A549 (cell line): ENCODE data around the gene SUN1. TPM values are rescaled to one million over a fixed set of nuclear protein-coding genes. Genes with fewer than 3 reads are reported as not detected.

Source experiments
- ATAC-seq, 2 experiments: fragments of 200-7000 bp in 1 of 2; fragments of >200 bp in 1 of 2; cut with Nextera tagmentation in 1 of 2; cut with Tn5 transposase in 1 of 2; 3 replicates each; pipeline versions ENCODE4 v1.8.0 to v1.9.1; 2018 to 2020; ENCODE audit warnings: mild to moderate bottlenecking in 1 of 2, moderate library complexity in 1 of 2
- CTCF ChIA-PET: fragments of 300-600 bp; sonication (Branson Sonifier 250); formaldehyde crosslinking; extraction: SDS; loops from one replicate; lab custom pipeline; 2021; ENCODE audit warnings: antibody characterized with exemption, inconsistent platforms; lab: Yijun Ruan, JAX
- POLR2A ChIA-PET: fragments of 350-600 bp; formaldehyde crosslinking; extraction: SDS; loops from one replicate; lab custom pipeline; 2021; ENCODE audit warnings: antibody characterized with exemption, inconsistent platforms; lab: Yijun Ruan, JAX
- DNase-seq, 2 experiments: peaks; one replicate each; pipeline versions ENCODE4 v3.0.0 to v3.0.0-alpha.2; 2011 to 2016; ENCODE audit warnings: low read depth in 1 of 2, low spot score in 1 of 2
- FAIRE-seq: peaks from 2 replicates; lab custom pipeline; 2011; peaks lifted over from hg19 to GRCh38; lab: Jason Lieb, UNC
- H3K27ac ChIP-seq, 2 experiments: fragments of >200 bp; sonication (Bioruptor Twin); formaldehyde crosslinking; 3 replicates each; pipeline ENCODE4 v1.5.1; 2016 to 2017
- H3K4me1 ChIP-seq: fragments of >200 bp; sonication (Bioruptor Twin); formaldehyde crosslinking; 3 replicates; pipeline ENCODE4 v1.6.1; 2016
- H3K4me2 ChIP-seq: fragments of >200 bp; sonication (Bioruptor Twin); formaldehyde crosslinking; 3 replicates; pipeline ENCODE4 v1.6.1; 2016
- H3K4me3 ChIP-seq: fragments of >200 bp; sonication (Bioruptor Twin); formaldehyde crosslinking; 3 replicates; pipeline ENCODE4 v1.5.1; 2016
- H3K9me3 ChIP-seq: fragments of >200 bp; sonication (Bioruptor Twin); formaldehyde crosslinking; 3 replicates; pipeline ENCODE4 v1.6.1; 2016
- BCL3 ChIP-seq: fragments of >200 bp; sonication (Bioruptor Twin); formaldehyde crosslinking; IDR thresholded peaks from 3 replicates; pipeline ENCODE4 v1.6.1; 2016
- BHLHE40 ChIP-seq: IDR thresholded peaks from 2 replicates; pipeline ENCODE4 v1.6.1; 2012; ENCODE audit warnings: low read depth, low read length, inconsistent platforms
- CBX8 ChIP-seq: fragments of 200-600 bp; sonication (generic); IDR thresholded peaks from 2 replicates; pipeline ENCODE4 v1.6.1; 2016
- CHD2 ChIP-seq: fragments of 150-350 bp; IDR thresholded peaks from 2 replicates; pipeline ENCODE4 v1.6.1; 2014; ENCODE audit warnings: low read length; ENCODE audit not compliant: partially characterized antibody
- EP300 ChIP-seq, 2 experiments: fragments of >200 bp; sonication (Bioruptor Twin); formaldehyde crosslinking; IDR thresholded peaks; 2 replicates in 1 of 2; 3 replicates in 1 of 2; pipeline ENCODE4 v1.6.1; 2016 to 2017
- FOXS1 ChIP-seq: fragments of 250-450 bp; sonication (Bioruptor Pico); IDR thresholded peaks from 2 replicates; pipeline ENCODE4 v1.5.0; 2020; ENCODE audit warnings: mild to moderate bottlenecking, moderate library complexity
- HDAC2 ChIP-seq: fragments of 200-600 bp; sonication (generic); IDR thresholded peaks from 2 replicates; pipeline ENCODE4 v1.6.1; 2016
- HEYL ChIP-seq: fragments of 250-450 bp; sonication (Bioruptor Pico); IDR thresholded peaks from 2 replicates; pipeline ENCODE4 v1.8.0; 2021; ENCODE audit warnings: mild to moderate bottlenecking, moderate library complexity
- HOXA7 ChIP-seq: fragments of 250-450 bp; sonication (Bioruptor Pico); IDR thresholded peaks from 2 replicates; pipeline ENCODE4 v1.5.0; 2020; ENCODE audit warnings: mild to moderate bottlenecking, moderate library complexity
- NFE2L2 ChIP-seq: fragments of 150-350 bp; conservative IDR thresholded peaks from 2 replicates; pipeline ENCODE4 v1.6.1; 2014; ENCODE audit warnings: low read length
- RAD21 ChIP-seq, 2 experiments: fragments of >200 bp in 1 of 2; sonication (Bioruptor Twin) in 1 of 2; formaldehyde crosslinking in 1 of 2; IDR thresholded peaks in 1 of 2; conservative IDR thresholded peaks in 1 of 2; 2 replicates in 1 of 2; 3 replicates in 1 of 2; pipeline ENCODE4 v1.6.1; 2012 to 2018; ENCODE audit warnings: inconsistent platforms in 1 of 2
- RCOR1 ChIP-seq: fragments of 150-350 bp; IDR thresholded peaks from 2 replicates; pipeline ENCODE4 v1.6.1; 2014; ENCODE audit warnings: antibody characterized with exemption, low read length, low read depth
- RFX5 ChIP-seq: fragments of 450-650 bp; IDR thresholded peaks from 2 replicates; pipeline ENCODE4 v1.7.1; 2014; ENCODE audit warnings: antibody characterized with exemption, mild to moderate bottlenecking, moderate library complexity
- SREBF2 ChIP-seq: fragments of 450-650 bp; IDR thresholded peaks from 2 replicates; pipeline ENCODE4 v1.6.1; 2014; ENCODE audit warnings: mild to moderate bottlenecking, moderate library complexity
- TFCP2L1 ChIP-seq: fragments of 250-450 bp; sonication (Bioruptor Pico); IDR thresholded peaks from 2 replicates; pipeline ENCODE4 v1.5.0; 2021; ENCODE audit warnings: mild to moderate bottlenecking
- USF2 ChIP-seq: fragments of 450-650 bp; IDR thresholded peaks from 2 replicates; pipeline ENCODE4 v1.6.1; 2014; ENCODE audit warnings: antibody characterized with exemption
- whole genome bisulfite sequencing: methylation state at CpG from one replicate; pipeline ENCODE4 v1.1.6; 2017; ENCODE audit errors: missing lambda C conversion rate; 5-methylcytosine and 5-hydroxymethylcytosine counted together
- polyA plus RNA-seq, 4 experiments: library from polyadenylated mRNA; depleted of rRNA in 3 of 4; stranded (reverse); fragments of >200 nt; fragmentation: RNase III in 1 of 4; extraction: RNeasy Plus Mini Kit Qiagen cat#74134 plus additional on column Dnase treatment in 1 of 4; gene quantifications; 2 replicates in 3 of 4; 3 replicates in 1 of 4; pipeline ENCODE4 v1.2.3, GENCODE V29; 2011 to 2017
- TF ChIP-seq, protein P1 (sequence below): IDR thresholded peaks from 2 replicates; pipeline ENCODE4 v1.6.1; 2012
- TF ChIP-seq, protein P2 (sequence below): fragments of >200 bp; sonication (Bioruptor Twin); formaldehyde crosslinking; IDR thresholded peaks from 2 replicates; pipeline ENCODE4 v1.6.1; 2016

The SUN1 gene
- polyA plus RNA-seq, 2 of the 4 experiments (the other 2 are of a cell fraction), result 60.7 to 130 TPM

DNA sequence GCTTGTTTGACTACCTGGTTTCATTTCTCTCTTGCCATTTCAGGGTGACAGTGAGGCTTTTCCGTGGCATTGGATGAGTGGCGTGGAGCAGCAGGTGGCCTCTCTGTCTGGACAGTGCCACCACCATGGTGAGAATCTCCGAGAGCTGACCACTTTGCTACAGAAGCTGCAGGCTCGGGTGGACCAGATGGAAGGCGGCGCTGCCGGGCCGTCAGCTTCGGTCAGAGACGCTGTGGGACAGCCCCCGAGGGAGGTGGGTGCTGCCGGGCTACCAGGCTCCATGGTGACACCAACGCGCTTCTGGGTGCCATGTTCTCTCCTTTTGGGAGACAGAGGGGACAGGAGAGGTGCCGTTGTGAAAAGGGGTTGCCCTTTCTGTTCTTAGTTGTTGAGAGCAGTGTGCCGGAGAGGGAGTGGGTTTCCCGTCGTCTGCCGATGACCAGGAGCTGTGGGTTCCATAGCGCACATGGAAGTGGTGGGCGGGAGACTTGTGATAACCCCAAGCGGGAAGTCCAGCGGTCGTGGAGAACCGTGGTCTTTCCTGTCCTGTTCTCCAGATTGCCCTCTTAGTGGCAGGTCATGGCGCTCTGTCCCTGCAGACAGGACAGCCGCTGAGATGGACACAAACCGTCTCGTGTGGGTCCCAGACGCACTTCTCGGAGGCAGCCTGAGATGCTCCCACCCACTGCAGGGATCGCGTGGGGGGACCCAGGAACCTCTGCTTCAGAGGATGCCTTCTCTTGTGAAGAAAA, 21.3 kb downstream of the SUN1 start:
- WGBS, result 89% methylated on average over 24 of the region's 33 CpGs
- Histone ChIP-seq H3K27ac (no peak overlapping the region), H3K9me3 (no peaks in the 10 kb centered on the region), H3K4me1 (no peaks in the 10 kb centered on the region), H3K4me3 (no peak overlapping the region), H3K4me2 (no peak overlapping the region)
- FAIRE-seq (no peak), DNase-seq (no peak), ATAC-seq (no peak)
- POLR2A ChIA-PET, result no interaction called here
- CTCF ChIA-PET, result interaction anchor here (1.0 to 1.5 kb wide), 4 partner anchors 12 to 65 kb away, joined by 3 to 4 read pairs (median 3); no protein-coding TSS in a partner anchor
- TF ChIP-seq CHD2 (no peak), USF2 (no peak), CBX8 (no peak), EP300 (IDR thresholded peaks at IDR 0.05) (no peak), BHLHE40 (no peak)
- TF ChIP-seq, all 56 proteins: peak for 0

DNA sequence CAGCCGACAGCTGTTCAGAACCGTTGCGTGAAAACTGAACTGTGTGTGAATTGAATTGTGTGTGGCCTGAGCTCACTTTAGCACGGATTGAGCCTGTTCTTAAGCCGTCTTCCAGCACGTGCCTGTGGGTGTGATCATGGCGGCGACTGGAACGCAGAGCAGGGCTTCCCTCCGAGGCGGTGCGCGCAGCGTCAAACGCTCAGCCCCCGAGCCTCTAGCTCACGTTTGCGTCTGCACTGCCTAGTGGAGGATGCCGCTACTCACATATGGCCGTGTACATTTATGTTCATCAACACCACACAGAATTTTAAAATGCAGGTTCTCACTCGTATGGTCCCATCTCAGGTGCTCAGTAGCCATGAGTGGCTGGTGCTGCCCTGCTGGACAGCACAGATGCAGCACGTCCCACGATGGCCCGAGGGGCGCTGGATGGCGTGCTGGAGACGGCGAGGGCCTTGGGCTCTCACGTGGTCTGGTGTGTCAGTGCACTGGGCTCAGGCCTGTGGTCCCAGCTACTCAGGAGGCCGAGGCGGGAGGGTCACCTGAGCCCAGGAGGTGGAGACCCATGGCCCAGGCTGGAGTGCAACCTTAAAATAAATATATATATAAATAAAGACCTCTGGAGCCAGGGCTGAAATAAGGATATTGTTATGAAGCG, 22.0 kb downstream of the SUN1 start:
- ATAC-seq (no peak), DNase-seq (no peak), FAIRE-seq (no peak)
- no peak for TF ChIP-seq RCOR1
- no peak for TF ChIP-seq CBX8
- no peak for TF ChIP-seq NFE2L2
- TF ChIP-seq RFX5, result no peak
- no peak for TF ChIP-seq SREBF2
- no peak for TF ChIP-seq HDAC2
- no peak for TF ChIP-seq RAD21 (conservative IDR thresholded peaks at IDR 0.05 in 1 of 2, IDR thresholded peaks at IDR 0.05 in 1 of 2)
- no peak for TF ChIP-seq TFCP2L1 (CRISPR knock-in tag)
- TF ChIP-seq, protein P1, sequence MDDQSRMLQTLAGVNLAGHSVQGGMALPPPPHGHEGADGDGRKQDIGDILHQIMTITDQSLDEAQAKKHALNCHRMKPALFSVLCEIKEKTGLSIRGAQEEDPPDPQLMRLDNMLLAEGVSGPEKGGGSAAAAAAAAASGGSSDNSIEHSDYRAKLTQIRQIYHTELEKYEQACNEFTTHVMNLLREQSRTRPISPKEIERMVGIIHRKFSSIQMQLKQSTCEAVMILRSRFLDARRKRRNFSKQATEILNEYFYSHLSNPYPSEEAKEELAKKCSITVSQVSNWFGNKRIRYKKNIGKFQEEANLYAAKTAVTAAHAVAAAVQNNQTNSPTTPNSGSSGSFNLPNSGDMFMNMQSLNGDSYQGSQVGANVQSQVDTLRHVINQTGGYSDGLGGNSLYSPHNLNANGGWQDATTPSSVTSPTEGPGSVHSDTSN, result no peak
- TF ChIP-seq FOXS1 (CRISPR knock-in tag), result no peak
- TF ChIP-seq, protein P2, sequence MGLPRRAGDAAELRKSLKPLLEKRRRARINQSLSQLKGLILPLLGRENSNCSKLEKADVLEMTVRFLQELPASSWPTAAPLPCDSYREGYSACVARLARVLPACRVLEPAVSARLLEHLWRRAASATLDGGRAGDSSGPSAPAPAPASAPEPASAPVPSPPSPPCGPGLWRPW, result no peak
- TF ChIP-seq BCL3, result no peak
- TF ChIP-seq HOXA7 (CRISPR knock-in tag), result no peak
- Histone ChIP-seq H3K4me3 (no peak overlapping the region), H3K4me1 (no peaks in the 10 kb centered on the region), H3K9me3 (no peaks in the 10 kb centered on the region), H3K27ac (no peak overlapping the region), H3K4me2 (no peak overlapping the region)
- WGBS, result 96% methylated on average over 32 of the region's 32 CpGs
- ChIA-PET POLR2A (no interaction called here), CTCF (interaction anchor here (1.1 to 1.5 kb wide), 2 partner anchors 13 to 66 kb away, joined by 3 to 4 read pairs; no protein-coding TSS in a partner anchor)

- ChIA-PET CTCF (interaction anchor here (0.9 to 3.1 kb wide), 3 partner anchors 11 to 24 kb away, joined by 3 to 14 read pairs (median 8); partner anchors contain the start of gene SUN1), POLR2A (no interaction called here)
- no peak for TF ChIP-seq HEYL (CRISPR knock-in tag)
- Histone ChIP-seq H3K4me1 (no peaks in the 10 kb centered on the region; the same call in 2 of the 3 replicates), H3K27ac (no peak overlapping the region), H3K4me3 (no peak overlapping the region), H3K4me2 (no peak overlapping the region), H3K9me3 (no peaks in the 10 kb centered on the region)
- 94% methylated on average over 25 of the region's 29 CpGs for WGBS
- no peak for DNase-seq
- peak in 1 of 2 experiments; percentile 30; a peak in 2 of 6 replicates for ATAC-seq
- no peak for FAIRE-seq
Observed at GRCh38 chr7:855686-856369, 23.6 kb downstream of the SUN1 start.
